ENCODE measurements around the gene EP400.
"Not testable (repeated sequence)": the region's sequence is repeated elsewhere in the genome, so short reads cannot be mapped to it uniquely, and the experiment has no call there.

The EP400 gene

DNA sequence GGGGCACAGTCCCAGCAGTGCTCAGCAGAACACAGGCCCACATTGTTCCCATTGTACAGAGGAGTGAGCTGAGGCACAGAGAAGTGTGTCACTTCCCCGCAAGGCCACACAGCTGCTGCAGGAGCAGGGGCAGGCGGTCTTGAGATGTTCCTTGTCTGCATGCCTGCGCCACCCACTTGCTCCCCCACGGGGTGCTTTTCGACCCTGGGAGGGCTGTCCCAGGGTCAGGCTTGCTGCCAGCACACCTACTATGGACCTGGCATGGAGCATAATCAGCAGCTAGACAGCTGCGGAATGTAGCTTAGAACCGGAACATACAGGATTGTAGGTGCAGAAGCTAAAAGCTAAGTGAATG is 7.8 kb upstream of the EP400 start:
- H3K27ac ChIP-seq (ENCODE audit: insufficient read depth, low read depth, low read length, poor library complexity, severe bottlenecking), result no peak overlapping the region
- H3K36me3 ChIP-seq (ENCODE audit: control insufficient read depth, insufficient read depth, low read length), result peaks cover 32% of the 10 kb centered on the region
- H3K4me3 ChIP-seq (ENCODE audit: insufficient read depth, low read depth, low read length), result no peak overlapping the region
- H3K9me3 ChIP-seq (ENCODE audit: control insufficient read depth, low read length), result no peaks in the 10 kb centered on the region
- H3K27me3 ChIP-seq (ENCODE audit: control insufficient read depth, insufficient read depth, low read length, poor library complexity, severe bottlenecking), result no peaks in the 10 kb centered on the region
- 95% methylated on average over 7 of the region's 7 CpGs for WGBS, 2 experiments
- no peaks in the 10 kb centered on the region for H3K4me1 ChIP-seq (ENCODE audit: control insufficient read depth, insufficient read depth, low read length)

GRCh38 chr12:131942671-131943070 is 7.1 kb upstream of the EP400 start:
- H3K36me3 ChIP-seq (ENCODE audit: control insufficient read depth, insufficient read depth, low read length), result peaks cover 32% of the 10 kb centered on the region
- no peaks in the 10 kb centered on the region for H3K9me3 ChIP-seq (ENCODE audit: control insufficient read depth, low read length)
- no peaks in the 10 kb centered on the region for H3K27me3 ChIP-seq (ENCODE audit: control insufficient read depth, insufficient read depth, low read length, poor library complexity, severe bottlenecking)
- H3K27ac ChIP-seq (ENCODE audit: insufficient read depth, low read depth, low read length, poor library complexity, severe bottlenecking), result no peak overlapping the region
- 95 to 96% methylated on average over 12 of the region's 12 CpGs for WGBS, 2 experiments
- H3K4me3 ChIP-seq (ENCODE audit: insufficient read depth, low read depth, low read length), result no peak overlapping the region
- no peaks in the 10 kb centered on the region for H3K4me1 ChIP-seq (ENCODE audit: control insufficient read depth, insufficient read depth, low read length)

GRCh38 chr12:131943389-131943788 is 6.4 kb upstream of the EP400 start:
- no peak overlapping the region for H3K27ac ChIP-seq (ENCODE audit: insufficient read depth, low read depth, low read length, poor library complexity, severe bottlenecking)
- no peak overlapping the region for H3K4me3 ChIP-seq (ENCODE audit: insufficient read depth, low read depth, low read length)
- H3K36me3 ChIP-seq (ENCODE audit: control insufficient read depth, insufficient read depth, low read length), result peaks cover 32% of the 10 kb centered on the region
- H3K4me1 ChIP-seq (ENCODE audit: control insufficient read depth, insufficient read depth, low read length), result no peaks in the 10 kb centered on the region
- WGBS, 2 experiments, result 93 to 96% methylated on average over 8 of the region's 8 CpGs
- no peaks in the 10 kb centered on the region for H3K27me3 ChIP-seq (ENCODE audit: control insufficient read depth, insufficient read depth, low read length, poor library complexity, severe bottlenecking)
- H3K9me3 ChIP-seq (ENCODE audit: control insufficient read depth, low read length), result no peaks in the 10 kb centered on the region

- Histone ChIP-seq H3K4me1 (ENCODE audit: control insufficient read depth, insufficient read depth, low read length) (no peaks in the 10 kb centered on the region), H3K27ac (ENCODE audit: insufficient read depth, low read depth, low read length, poor library complexity, severe bottlenecking) (no peak overlapping the region), H3K36me3 (ENCODE audit: control insufficient read depth, insufficient read depth, low read length) (peaks cover 32% of the 10 kb centered on the region), H3K4me3 (ENCODE audit: insufficient read depth, low read depth, low read length) (no peak overlapping the region), H3K27me3 (ENCODE audit: control insufficient read depth, insufficient read depth, low read length, poor library complexity, severe bottlenecking) (no peaks in the 10 kb centered on the region), H3K9me3 (ENCODE audit: control insufficient read depth, low read length) (no peaks in the 10 kb centered on the region)
- 90 to 91% methylated on average over 9 to 10 of the region's 10 CpGs for WGBS, 2 experiments
These were observed 5.9 kb upstream of the EP400 start for GRCh38 chr12:131943876-131944275.

- peaks cover 32% of the 10 kb centered on the region for H3K36me3 ChIP-seq (ENCODE audit: control insufficient read depth, insufficient read depth, low read length)
- H3K4me3 ChIP-seq (ENCODE audit: insufficient read depth, low read depth, low read length), result no peak overlapping the region
- no peak overlapping the region for H3K27ac ChIP-seq (ENCODE audit: insufficient read depth, low read depth, low read length, poor library complexity, severe bottlenecking)
- WGBS, 2 experiments, result 96 to 97% methylated on average over 35 of the region's 35 CpGs
- H3K4me1 ChIP-seq (ENCODE audit: control insufficient read depth, insufficient read depth, low read length), result no peaks in the 10 kb centered on the region
- H3K27me3 ChIP-seq (ENCODE audit: control insufficient read depth, insufficient read depth, low read length, poor library complexity, severe bottlenecking), result no peaks in the 10 kb centered on the region
- H3K9me3 ChIP-seq (ENCODE audit: control insufficient read depth, low read length), result no peaks in the 10 kb centered on the region
These were observed 5.0 kb upstream of the EP400 start for GRCh38 chr12:131944601-131945251.

DNA sequence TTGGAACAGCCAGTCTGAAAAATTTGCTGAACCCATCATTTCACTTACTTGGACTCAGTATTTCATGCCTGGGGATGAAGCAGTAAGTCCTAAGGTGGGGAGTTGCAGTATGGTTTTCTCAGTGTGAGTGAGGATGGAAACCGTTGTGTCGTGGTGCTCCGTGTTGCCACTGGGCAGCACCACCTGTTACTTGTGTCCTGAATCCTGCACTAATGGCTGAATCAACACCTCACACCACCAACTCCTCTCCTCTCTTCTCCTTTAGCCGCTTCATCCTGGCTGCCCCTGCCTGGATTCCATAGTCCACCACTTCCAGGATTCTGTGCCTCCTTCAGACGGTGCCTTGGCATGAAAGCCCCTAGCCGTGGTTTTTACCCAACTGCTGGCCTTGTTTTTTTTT is 3.0 kb upstream of the EP400 start:
- 84 to 86% methylated on average over 6 of the region's 6 CpGs for WGBS, 2 experiments
- Histone ChIP-seq H3K36me3 (ENCODE audit: control insufficient read depth, insufficient read depth, low read length) (peaks cover 27% of the 10 kb centered on the region), H3K9me3 (ENCODE audit: control insufficient read depth, low read length) (no peaks in the 10 kb centered on the region), H3K4me1 (ENCODE audit: control insufficient read depth, insufficient read depth, low read length) (no peaks in the 10 kb centered on the region), H3K4me3 (ENCODE audit: insufficient read depth, low read depth, low read length) (no peak overlapping the region), H3K27me3 (ENCODE audit: control insufficient read depth, insufficient read depth, low read length, poor library complexity, severe bottlenecking) (no peaks in the 10 kb centered on the region), H3K27ac (ENCODE audit: insufficient read depth, low read depth, low read length, poor library complexity, severe bottlenecking) (no peak overlapping the region)

DNA sequence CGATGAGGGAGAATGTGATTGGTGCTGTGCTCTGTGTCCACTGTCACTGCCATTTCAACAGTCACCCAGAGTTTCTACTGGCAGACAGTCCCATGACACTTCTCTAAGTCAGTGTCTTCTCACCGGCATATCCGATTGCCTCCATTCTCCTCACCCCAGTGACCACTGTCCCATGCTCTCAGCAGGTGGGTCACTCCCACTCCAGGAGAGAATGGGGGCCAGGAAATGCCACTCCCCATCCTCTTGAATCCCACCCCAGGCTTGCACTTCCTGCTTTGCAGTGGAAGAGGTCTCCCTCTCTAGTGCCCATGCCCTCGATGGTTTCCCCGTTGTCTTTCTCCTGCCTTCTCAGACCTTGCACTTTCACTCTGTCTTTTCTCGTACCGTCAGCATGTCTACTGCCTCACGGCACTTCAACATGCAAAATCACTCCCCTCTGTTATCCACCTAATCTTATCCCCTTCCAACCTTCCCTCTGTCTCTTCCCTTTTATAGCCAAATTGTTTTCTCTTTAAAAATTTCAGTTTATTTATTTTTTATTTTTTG is 2.2 kb upstream of the EP400 start:
- Histone ChIP-seq H3K27ac (ENCODE audit: insufficient read depth, low read depth, low read length, poor library complexity, severe bottlenecking) (no peak overlapping the region), H3K4me3 (ENCODE audit: insufficient read depth, low read depth, low read length) (no peak overlapping the region), H3K27me3 (ENCODE audit: control insufficient read depth, insufficient read depth, low read length, poor library complexity, severe bottlenecking) (no peaks in the 10 kb centered on the region), H3K9me3 (ENCODE audit: control insufficient read depth, low read length) (no peaks in the 10 kb centered on the region), H3K4me1 (ENCODE audit: control insufficient read depth, insufficient read depth, low read length) (no peaks in the 10 kb centered on the region), H3K36me3 (ENCODE audit: control insufficient read depth, insufficient read depth, low read length) (peaks cover 21% of the 10 kb centered on the region)
- WGBS, 2 experiments, result 73 to 74% methylated on average over 8 of the region's 8 CpGs

DNA sequence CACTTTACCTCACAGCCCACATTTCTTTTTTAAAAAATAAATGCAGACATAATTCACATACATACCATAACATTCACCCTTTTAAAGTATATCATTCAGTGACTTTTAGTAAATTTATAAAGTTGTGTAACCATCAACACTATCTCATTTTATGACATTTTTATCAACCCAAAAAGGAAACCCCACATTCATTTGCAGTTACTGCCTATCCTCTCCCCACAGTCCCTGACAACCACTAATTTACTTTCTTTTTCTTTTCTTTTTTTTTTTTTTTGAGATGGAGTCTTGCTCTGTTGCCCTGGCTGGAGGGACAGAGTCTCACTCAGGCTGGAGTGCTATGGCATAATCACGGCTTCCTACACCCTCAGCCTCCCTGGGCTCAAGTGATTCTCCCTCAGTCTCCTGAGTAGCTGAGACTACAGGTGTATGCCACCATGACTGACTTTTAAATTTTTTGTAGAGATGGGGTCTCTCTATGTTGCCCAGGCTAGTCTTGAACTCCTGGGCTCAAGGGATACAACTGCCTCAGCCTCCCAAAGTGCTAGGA is 1.5 kb upstream of the EP400 start:
- Histone ChIP-seq H3K4me1 (ENCODE audit: control insufficient read depth, insufficient read depth, low read length) (no peaks in the 10 kb centered on the region), H3K27me3 (ENCODE audit: control insufficient read depth, insufficient read depth, low read length, poor library complexity, severe bottlenecking) (no peaks in the 10 kb centered on the region), H3K4me3 (ENCODE audit: insufficient read depth, low read depth, low read length) (no peak overlapping the region), H3K27ac (ENCODE audit: insufficient read depth, low read depth, low read length, poor library complexity, severe bottlenecking) (no peak overlapping the region), H3K9me3 (ENCODE audit: control insufficient read depth, low read length) (no peaks in the 10 kb centered on the region), H3K36me3 (ENCODE audit: control insufficient read depth, insufficient read depth, low read length) (peaks cover 15% of the 10 kb centered on the region)
- 86 to 87% methylated on average over 1 of the region's 1 CpG for WGBS, 2 experiments

DNA sequence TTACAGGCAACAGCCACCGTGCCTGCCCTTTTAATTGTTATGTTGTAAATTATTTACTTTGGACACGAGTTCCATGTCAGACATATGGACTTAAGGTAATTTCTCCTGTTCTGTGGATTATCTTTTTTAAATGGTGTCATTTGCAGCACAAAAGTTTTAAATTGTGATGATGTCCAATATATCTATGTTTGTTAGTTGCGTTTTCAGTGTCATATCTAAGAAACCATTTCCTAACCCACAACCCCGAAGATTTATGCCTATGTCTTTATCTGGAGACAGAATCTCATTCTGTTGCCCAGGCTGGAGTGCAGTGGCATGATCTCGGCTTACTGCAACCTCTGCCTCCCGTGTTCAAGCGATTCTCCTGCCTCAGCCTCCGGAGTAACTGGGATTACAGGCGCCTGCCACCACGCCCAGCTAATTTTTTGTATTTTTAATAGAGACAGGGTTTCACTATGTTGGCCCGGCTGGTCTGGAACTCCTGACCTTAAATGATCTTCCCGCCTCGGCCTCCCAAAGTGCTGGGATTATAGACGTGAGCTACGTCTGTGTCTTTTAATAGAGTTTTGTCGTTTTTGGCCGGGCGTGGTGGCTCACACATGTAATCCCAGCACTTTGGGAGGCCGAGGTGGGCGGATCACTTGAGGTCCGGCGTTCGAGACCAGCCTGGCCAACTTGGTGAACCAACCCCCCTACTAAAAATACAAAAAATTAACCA is 870 bp upstream of the EP400 start:
- not testable (repeated sequence) for H3K27ac ChIP-seq (ENCODE audit: insufficient read depth, low read depth, low read length, poor library complexity, severe bottlenecking); H3K36me3 ChIP-seq (ENCODE audit: control insufficient read depth, insufficient read depth, low read length); H3K4me1 ChIP-seq (ENCODE audit: control insufficient read depth, insufficient read depth, low read length); H3K27me3 ChIP-seq (ENCODE audit: control insufficient read depth, insufficient read depth, low read length, poor library complexity, severe bottlenecking); H3K9me3 ChIP-seq (ENCODE audit: control insufficient read depth, low read length)
- peak overlapping the region; percentile 40 for H3K4me3 ChIP-seq (ENCODE audit: insufficient read depth, low read depth, low read length)
- 89 to 92% methylated on average over 23 of the region's 23 CpGs for WGBS, 2 experiments

DNA sequence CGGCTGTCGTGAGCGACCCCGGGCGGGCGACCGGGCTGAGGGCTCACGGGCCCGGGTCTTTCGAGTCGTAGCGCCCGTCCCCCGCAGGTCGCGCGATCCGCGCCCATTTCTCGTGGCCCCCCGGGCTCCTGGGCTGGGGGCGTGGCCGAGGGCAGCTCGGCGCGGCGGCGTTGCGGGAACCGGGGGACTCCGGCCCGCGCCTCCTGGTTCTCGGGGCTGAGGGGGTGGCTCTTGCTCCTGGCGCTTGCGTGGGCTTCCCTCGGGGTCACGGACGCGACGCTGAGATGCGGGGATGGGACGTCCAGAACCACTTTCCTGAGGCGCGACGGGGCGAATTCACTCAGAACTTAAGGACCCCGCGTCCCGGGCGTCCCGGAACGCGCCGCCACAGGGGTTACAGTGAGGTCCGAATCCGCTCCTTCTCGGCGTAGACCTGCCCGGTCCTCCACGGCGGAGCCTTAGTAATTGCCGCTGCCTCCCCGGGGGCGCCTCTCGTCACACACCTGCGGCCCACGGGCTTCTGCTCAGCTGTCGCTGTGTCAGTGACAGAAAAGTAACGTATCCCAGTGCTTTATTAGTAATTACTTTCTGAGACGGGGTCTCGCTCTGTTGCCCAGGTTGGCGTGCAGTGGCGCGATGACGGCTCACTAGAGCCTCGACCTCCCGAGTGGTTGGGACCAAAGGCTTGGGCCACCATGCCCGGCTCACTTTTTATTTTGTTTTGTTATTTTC is 606 bp downstream of the EP400 start:
- H3K36me3 ChIP-seq (ENCODE audit: control insufficient read depth, insufficient read depth, low read length), result no peaks in the 10 kb centered on the region
- no peak overlapping the region for H3K27ac ChIP-seq (ENCODE audit: insufficient read depth, low read depth, low read length, poor library complexity, severe bottlenecking)
- no peaks in the 10 kb centered on the region for H3K27me3 ChIP-seq (ENCODE audit: control insufficient read depth, insufficient read depth, low read length, poor library complexity, severe bottlenecking)
- WGBS, 2 experiments, result 3% methylated on average over 79 of the region's 79 CpGs
- H3K4me1 ChIP-seq (ENCODE audit: control insufficient read depth, insufficient read depth, low read length), result no peaks in the 10 kb centered on the region
- no peaks in the 10 kb centered on the region for H3K9me3 ChIP-seq (ENCODE audit: control insufficient read depth, low read length)
- peak overlapping the region; percentile 85 for H3K4me3 ChIP-seq (ENCODE audit: insufficient read depth, low read depth, low read length)
